ENCODE data around the gene SYTL1.

Gene SYTL1

DNA sequence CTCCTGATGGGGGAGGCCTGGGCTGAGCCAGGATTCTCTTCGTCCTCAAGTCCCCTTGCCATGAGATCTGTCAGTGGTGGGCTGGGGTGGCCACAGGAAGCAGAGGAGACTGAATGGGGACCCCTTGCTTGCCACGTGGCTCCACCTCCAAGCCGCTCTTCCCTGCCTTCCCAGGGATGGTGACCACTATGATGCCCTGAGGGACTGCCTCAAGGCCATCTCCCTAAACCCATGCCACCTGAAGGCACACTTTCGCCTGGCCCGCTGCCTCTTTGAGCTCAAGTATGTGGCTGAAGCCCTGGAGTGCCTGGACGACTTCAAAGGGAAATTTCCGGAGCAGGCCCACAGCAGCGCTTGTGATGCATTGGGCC lies 40.8 kb upstream of the SYTL1 start:
- DNase-seq, result no peak
- no peak overlapping the region for H3K4me3 ChIP-seq (ENCODE audit: insufficient read depth, low read depth, low read length, poor library complexity, severe bottlenecking)
- H3K36me3 ChIP-seq (ENCODE audit: control insufficient read depth, insufficient read depth, low read length), result peaks cover 70% of the 10 kb centered on the region
- no peaks in the 10 kb centered on the region for H3K4me1 ChIP-seq (ENCODE audit: control insufficient read depth, insufficient read depth, low read length, poor library complexity, severe bottlenecking)
- H3K27me3 ChIP-seq (replicated peaks; ENCODE audit: control insufficient read depth, insufficient read depth, low read length, poor library complexity, severe bottlenecking), result no peaks in the 10 kb centered on the region
- no peak overlapping the region for H3K27ac ChIP-seq (ENCODE audit: insufficient read depth, low read length, poor library complexity, severe bottlenecking)
- H3K9me3 ChIP-seq (ENCODE audit: control insufficient read depth, low read length), result no peaks in the 10 kb centered on the region

DNA sequence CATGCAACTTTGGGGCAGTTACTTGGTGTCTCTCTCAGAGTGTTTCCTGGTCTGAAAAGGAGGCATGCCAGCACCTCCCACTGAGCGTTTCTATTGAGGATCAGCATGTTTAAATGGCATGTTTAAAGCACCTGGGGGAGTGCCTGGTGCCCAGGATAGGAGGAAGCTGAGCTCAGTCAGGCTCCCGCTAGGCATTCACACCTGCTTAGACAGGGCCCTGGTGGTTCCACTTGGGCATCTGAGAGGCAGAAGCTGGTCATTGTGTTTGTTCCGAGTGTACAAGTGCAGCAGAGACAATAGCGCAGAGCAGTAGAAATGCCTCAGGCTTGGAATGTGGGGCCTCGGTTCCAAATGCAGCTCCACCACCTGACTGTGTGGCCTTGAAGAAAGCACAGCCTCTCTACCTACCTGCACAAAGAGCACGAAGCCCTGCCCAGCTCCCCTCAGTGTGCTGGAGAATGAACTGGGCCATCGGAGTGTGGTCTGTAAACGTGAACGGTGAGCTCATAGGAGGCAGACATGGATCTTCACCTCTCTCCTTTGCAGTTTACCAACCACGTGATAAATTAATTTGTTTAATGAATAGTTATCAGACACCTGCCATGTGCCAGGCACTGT lies 40.1 kb upstream of the SYTL1 start:
- no peaks in the 10 kb centered on the region for H3K9me3 ChIP-seq (ENCODE audit: control insufficient read depth, low read length)
- H3K4me1 ChIP-seq (ENCODE audit: control insufficient read depth, insufficient read depth, low read length, poor library complexity, severe bottlenecking), result no peaks in the 10 kb centered on the region
- no peak overlapping the region for H3K4me3 ChIP-seq (ENCODE audit: insufficient read depth, low read depth, low read length, poor library complexity, severe bottlenecking)
- H3K36me3 ChIP-seq (ENCODE audit: control insufficient read depth, insufficient read depth, low read length), result peaks cover 67% of the 10 kb centered on the region
- DNase-seq, result no peak
- H3K27ac ChIP-seq (ENCODE audit: insufficient read depth, low read length, poor library complexity, severe bottlenecking), result no peak overlapping the region
- no peaks in the 10 kb centered on the region for H3K27me3 ChIP-seq (replicated peaks; ENCODE audit: control insufficient read depth, insufficient read depth, low read length, poor library complexity, severe bottlenecking)

DNA sequence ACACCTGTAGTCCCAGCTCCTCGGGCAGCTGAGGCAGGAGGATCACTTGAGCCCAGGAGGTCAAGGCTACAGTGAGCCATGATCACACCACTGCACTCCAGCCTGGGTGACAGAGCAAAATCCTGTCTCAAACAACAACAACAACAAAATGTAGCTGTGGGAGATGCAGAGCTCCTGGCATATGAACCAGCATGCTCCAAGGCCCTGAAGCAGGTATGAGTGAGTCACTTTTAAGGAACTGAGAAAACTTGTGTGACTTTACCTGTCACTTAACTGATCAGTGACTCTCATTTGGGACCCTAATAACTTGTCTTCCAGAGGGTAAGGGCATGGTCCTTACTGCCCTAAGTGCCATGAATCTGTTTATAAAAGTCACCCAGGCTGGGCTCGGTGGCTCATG lies 39.2 kb upstream of the SYTL1 start:
- no peak overlapping the region for H3K4me3 ChIP-seq (ENCODE audit: insufficient read depth, low read depth, low read length, poor library complexity, severe bottlenecking)
- no peak overlapping the region for H3K27ac ChIP-seq (ENCODE audit: insufficient read depth, low read length, poor library complexity, severe bottlenecking)
- H3K27me3 ChIP-seq (replicated peaks; ENCODE audit: control insufficient read depth, insufficient read depth, low read length, poor library complexity, severe bottlenecking), result no peaks in the 10 kb centered on the region
- DNase-seq, result no peak
- no peaks in the 10 kb centered on the region for H3K9me3 ChIP-seq (ENCODE audit: control insufficient read depth, low read length)
- no peaks in the 10 kb centered on the region for H3K4me1 ChIP-seq (ENCODE audit: control insufficient read depth, insufficient read depth, low read length, poor library complexity, severe bottlenecking)
- peaks cover 61% of the 10 kb centered on the region for H3K36me3 ChIP-seq (ENCODE audit: control insufficient read depth, insufficient read depth, low read length)

DNA sequence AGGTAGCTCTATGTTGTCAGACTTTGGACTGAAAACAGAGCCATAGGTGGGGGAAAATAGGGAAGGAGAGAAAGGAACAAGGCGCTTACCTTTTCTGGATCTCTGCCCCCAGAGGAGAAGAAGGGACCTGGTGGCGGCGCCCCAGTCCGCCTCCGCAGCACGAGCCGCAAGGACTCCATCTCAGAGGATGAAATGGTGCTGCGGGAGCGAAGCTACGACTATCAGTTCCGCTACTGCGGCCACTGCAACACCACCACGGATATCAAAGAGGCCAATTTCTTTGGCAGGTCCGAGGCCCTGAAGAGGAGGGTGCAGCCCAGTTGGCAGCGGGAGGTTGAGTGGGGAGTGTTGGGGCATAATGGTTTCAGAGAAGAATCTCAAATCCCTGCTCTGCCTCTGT lies 38.3 kb upstream of the SYTL1 start:
- no peak for DNase-seq
- no peaks in the 10 kb centered on the region for H3K9me3 ChIP-seq (ENCODE audit: control insufficient read depth, low read length)
- H3K4me1 ChIP-seq (ENCODE audit: control insufficient read depth, insufficient read depth, low read length, poor library complexity, severe bottlenecking), result no peaks in the 10 kb centered on the region
- no peak overlapping the region for H3K4me3 ChIP-seq (ENCODE audit: insufficient read depth, low read depth, low read length, poor library complexity, severe bottlenecking)
- H3K36me3 ChIP-seq (ENCODE audit: control insufficient read depth, insufficient read depth, low read length), result peaks cover 52% of the 10 kb centered on the region
- no peak overlapping the region for H3K27ac ChIP-seq (ENCODE audit: insufficient read depth, low read length, poor library complexity, severe bottlenecking)
- no peaks in the 10 kb centered on the region for H3K27me3 ChIP-seq (replicated peaks; ENCODE audit: control insufficient read depth, insufficient read depth, low read length, poor library complexity, severe bottlenecking)

DNA sequence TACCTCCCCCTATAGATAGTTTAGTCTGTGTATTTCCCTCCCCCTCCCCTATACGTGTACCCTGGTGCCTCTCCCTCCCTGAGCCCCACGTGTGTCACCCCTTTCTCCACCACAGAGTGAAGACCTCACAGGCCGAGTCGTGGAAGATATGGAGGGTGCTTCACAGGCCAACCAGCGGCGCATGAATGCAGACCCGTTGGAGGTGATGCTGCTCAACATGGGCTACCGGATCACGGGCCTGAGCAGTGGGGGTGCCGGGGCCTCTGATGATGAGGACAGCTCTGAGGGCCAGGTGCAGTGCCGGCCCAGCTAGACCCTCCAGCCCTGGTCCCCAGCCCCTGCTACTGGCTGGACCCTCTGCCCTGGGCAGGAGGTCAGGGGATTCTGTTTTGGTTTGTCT lies 35.8 kb upstream of the SYTL1 start:
- H3K4me1 ChIP-seq (ENCODE audit: control insufficient read depth, insufficient read depth, low read length, poor library complexity, severe bottlenecking), result no peaks in the 10 kb centered on the region
- no peaks in the 10 kb centered on the region for H3K9me3 ChIP-seq (ENCODE audit: control insufficient read depth, low read length)
- H3K4me3 ChIP-seq (ENCODE audit: insufficient read depth, low read depth, low read length, poor library complexity, severe bottlenecking), result no peak overlapping the region
- H3K27me3 ChIP-seq (replicated peaks; ENCODE audit: control insufficient read depth, insufficient read depth, low read length, poor library complexity, severe bottlenecking), result no peaks in the 10 kb centered on the region
- no peak overlapping the region for H3K27ac ChIP-seq (ENCODE audit: insufficient read depth, low read length, poor library complexity, severe bottlenecking)
- DNase-seq, result no peak
- peaks cover 38% of the 10 kb centered on the region for H3K36me3 ChIP-seq (ENCODE audit: control insufficient read depth, insufficient read depth, low read length)

DNA sequence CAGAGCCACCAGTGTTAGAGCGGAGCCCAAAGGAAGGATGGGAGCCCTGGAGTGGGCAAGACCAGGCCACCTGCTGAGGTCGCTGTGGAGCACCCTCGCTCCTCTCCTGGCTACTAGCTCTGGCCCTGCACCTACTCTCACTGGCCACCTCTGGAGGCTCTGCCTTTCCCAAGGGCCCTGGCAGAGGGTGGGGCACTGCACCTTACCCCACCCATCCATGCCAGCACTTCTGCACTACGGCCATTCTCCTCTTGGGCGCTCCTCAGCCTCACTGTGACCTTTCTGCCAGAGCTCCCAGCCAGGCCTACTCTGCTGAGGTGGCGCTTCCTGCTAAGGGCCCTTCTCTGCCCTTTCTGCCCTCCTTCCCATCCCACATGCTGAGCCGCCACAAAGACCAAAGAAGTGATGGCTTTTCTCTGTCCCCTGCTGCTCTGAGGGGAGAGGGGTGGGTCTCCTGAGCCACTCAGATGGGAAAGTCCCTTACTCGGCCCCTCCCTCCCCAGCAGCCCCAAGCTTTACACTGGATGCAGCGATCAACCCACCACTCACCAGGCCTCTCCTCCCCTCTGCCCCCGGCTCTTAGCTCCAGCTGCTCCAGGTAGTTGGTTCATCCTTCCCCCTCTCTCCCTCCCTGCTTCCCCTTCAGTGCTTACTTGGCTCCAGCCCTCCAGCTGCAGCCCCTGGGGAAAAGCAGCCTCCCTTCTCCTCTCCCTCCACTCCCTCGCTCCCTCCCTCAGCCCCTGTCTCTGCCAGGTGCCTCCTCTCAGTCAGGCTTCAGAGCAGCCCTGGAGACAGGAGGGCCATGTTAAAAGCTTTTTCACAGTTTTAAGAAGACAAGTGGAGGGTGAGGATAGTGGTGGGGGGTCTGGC lies 34.7 kb upstream of the SYTL1 start:
- Histone ChIP-seq H3K36me3 (ENCODE audit: control insufficient read depth, insufficient read depth, low read length) (peaks cover 29% of the 10 kb centered on the region), H3K4me1 (ENCODE audit: control insufficient read depth, insufficient read depth, low read length, poor library complexity, severe bottlenecking) (no peaks in the 10 kb centered on the region), H3K27me3 (replicated peaks; ENCODE audit: control insufficient read depth, insufficient read depth, low read length, poor library complexity, severe bottlenecking) (no peaks in the 10 kb centered on the region), H3K4me3 (ENCODE audit: insufficient read depth, low read depth, low read length, poor library complexity, severe bottlenecking) (no peak overlapping the region), H3K9me3 (ENCODE audit: control insufficient read depth, low read length) (no peaks in the 10 kb centered on the region), H3K27ac (ENCODE audit: insufficient read depth, low read length, poor library complexity, severe bottlenecking) (no peak overlapping the region)
- DNase-seq, result no peak

DNA sequence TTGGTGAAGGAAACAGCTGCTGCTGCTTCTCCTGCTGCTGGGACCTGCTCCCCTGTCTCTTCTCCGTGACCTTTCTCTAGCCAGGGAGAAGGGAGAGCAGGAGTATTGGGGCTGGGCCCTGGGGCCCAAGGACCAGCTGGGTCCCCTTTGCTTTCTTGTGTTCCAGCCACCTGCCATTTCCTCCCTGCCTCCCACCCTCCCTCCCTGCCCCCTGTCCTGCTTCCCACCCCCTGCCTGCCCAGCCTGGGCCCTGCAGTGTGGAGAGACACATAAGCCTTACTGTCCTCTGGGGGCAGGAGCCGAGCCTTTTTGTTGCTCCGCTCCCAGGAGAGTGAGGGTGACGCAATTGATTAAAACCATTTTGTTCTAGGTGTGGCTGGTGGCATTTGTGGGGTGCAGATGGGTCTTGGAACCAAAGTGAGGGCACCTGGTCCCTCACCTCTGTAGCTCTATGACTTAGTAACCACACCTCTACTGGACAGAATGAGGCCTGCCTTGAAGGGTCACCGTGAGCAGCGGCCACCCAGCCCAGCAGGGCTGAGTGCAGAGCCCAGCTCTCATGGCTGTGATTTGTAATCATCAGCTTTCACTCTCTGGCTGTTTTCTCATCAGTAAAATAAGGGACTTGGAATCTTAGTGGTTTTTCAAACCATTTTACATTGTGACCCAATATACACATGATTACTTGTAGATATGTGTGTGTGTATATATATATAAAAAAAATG lies 33.8 kb upstream of the SYTL1 start:
- DNase-seq, result no peak
- Histone ChIP-seq H3K36me3 (ENCODE audit: control insufficient read depth, insufficient read depth, low read length) (peaks cover 29% of the 10 kb centered on the region), H3K4me1 (ENCODE audit: control insufficient read depth, insufficient read depth, low read length, poor library complexity, severe bottlenecking) (no peaks in the 10 kb centered on the region), H3K9me3 (ENCODE audit: control insufficient read depth, low read length) (no peaks in the 10 kb centered on the region), H3K27ac (ENCODE audit: insufficient read depth, low read length, poor library complexity, severe bottlenecking) (no peak overlapping the region), H3K27me3 (replicated peaks; ENCODE audit: control insufficient read depth, insufficient read depth, low read length, poor library complexity, severe bottlenecking) (no peaks in the 10 kb centered on the region), H3K4me3 (ENCODE audit: insufficient read depth, low read depth, low read length, poor library complexity, severe bottlenecking) (no peak overlapping the region)

DNA sequence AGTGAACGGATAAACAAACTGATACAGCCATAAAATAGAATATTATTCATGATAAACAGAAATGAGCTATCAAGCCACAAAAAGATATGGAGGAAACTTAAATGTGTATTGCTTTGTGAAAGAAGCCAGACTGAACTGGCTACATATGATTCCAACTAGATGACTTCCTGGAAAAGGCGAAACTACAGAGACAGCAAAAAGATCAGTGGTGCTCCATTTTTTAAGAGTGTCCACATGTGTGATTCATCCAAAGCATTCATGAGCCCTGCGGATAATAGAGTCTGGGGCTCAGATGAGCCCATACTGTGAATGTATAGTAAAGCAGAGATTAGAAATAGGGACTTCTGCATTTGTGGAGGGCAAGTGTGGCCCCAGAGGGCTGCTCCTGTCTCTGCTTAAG lies 27.7 kb upstream of the SYTL1 start:
- no peaks in the 10 kb centered on the region for H3K36me3 ChIP-seq (ENCODE audit: control insufficient read depth, insufficient read depth, low read length)
- no peak overlapping the region for H3K27ac ChIP-seq (ENCODE audit: insufficient read depth, low read length, poor library complexity, severe bottlenecking)
- no peaks in the 10 kb centered on the region for H3K4me1 ChIP-seq (ENCODE audit: control insufficient read depth, insufficient read depth, low read length, poor library complexity, severe bottlenecking)
- H3K9me3 ChIP-seq (ENCODE audit: control insufficient read depth, low read length), result no peaks in the 10 kb centered on the region
- H3K27me3 ChIP-seq (replicated peaks; ENCODE audit: control insufficient read depth, insufficient read depth, low read length, poor library complexity, severe bottlenecking), result peaks cover under 1% of the 10 kb centered on the region
- H3K4me3 ChIP-seq (ENCODE audit: insufficient read depth, low read depth, low read length, poor library complexity, severe bottlenecking), result no peak overlapping the region
- DNase-seq, result no peak

DNA sequence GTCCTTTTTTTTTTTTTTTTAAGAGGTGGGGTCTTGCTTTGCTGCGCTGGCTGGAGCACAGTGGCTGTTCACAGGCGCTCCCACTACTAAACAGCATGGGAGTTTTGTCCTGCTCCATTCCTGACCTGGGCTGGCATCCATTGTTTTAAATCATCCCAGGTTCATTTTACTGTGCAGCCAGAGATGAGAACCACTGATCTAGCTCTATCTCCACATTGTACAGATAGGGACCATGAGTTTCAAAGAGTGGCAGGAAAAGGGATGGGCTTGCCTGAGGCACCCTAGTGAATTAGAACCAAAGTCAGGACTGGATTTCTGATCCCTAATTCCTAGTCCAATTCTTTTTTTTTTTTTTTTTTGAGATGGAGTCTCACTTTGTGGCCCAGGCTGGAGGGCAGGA lies 27.1 kb upstream of the SYTL1 start:
- no peaks in the 10 kb centered on the region for H3K4me1 ChIP-seq (ENCODE audit: control insufficient read depth, insufficient read depth, low read length, poor library complexity, severe bottlenecking)
- H3K27me3 ChIP-seq (replicated peaks; ENCODE audit: control insufficient read depth, insufficient read depth, low read length, poor library complexity, severe bottlenecking), result peaks cover 6% of the 10 kb centered on the region
- H3K27ac ChIP-seq (ENCODE audit: insufficient read depth, low read length, poor library complexity, severe bottlenecking), result no peak overlapping the region
- H3K36me3 ChIP-seq (ENCODE audit: control insufficient read depth, insufficient read depth, low read length), result no peaks in the 10 kb centered on the region
- no peak for DNase-seq
- no peak overlapping the region for H3K4me3 ChIP-seq (ENCODE audit: insufficient read depth, low read depth, low read length, poor library complexity, severe bottlenecking)
- H3K9me3 ChIP-seq (ENCODE audit: control insufficient read depth, low read length), result no peaks in the 10 kb centered on the region

DNA sequence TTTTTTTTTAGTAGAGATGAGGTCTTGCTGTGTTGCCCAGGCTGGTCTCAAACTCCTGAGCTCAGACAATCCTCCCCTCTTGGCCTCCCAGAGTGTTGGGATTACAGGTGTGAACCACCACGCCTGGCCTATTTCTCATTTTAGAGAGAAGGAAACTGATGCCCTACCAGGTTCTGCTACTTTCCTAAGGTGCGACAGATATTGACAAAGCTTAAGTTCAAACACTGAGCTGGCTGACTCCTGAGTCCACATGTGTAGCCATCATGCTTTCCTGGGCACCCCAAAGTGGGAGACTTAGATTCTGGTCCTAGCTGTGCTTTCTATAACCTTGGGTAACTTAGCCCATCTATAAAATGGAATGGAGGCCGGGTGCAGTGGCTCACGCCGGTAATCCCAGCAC lies 25.0 kb upstream of the SYTL1 start:
- no peak for DNase-seq
- Histone ChIP-seq H3K27me3 (replicated peaks; ENCODE audit: control insufficient read depth, insufficient read depth, low read length, poor library complexity, severe bottlenecking) (peaks cover 8% of the 10 kb centered on the region), H3K27ac (ENCODE audit: insufficient read depth, low read length, poor library complexity, severe bottlenecking) (no peak overlapping the region), H3K36me3 (ENCODE audit: control insufficient read depth, insufficient read depth, low read length) (no peaks in the 10 kb centered on the region), H3K4me3 (ENCODE audit: insufficient read depth, low read depth, low read length, poor library complexity, severe bottlenecking) (no peak overlapping the region), H3K4me1 (ENCODE audit: control insufficient read depth, insufficient read depth, low read length, poor library complexity, severe bottlenecking) (no peaks in the 10 kb centered on the region), H3K9me3 (ENCODE audit: control insufficient read depth, low read length) (no peaks in the 10 kb centered on the region)

All from effector memory CD4-positive, alpha-beta T cell (primary cell).